ENCODE measurements around the gene IHH. TPM values are rescaled to one million over a fixed set of nuclear protein-coding genes. Genes with fewer than 3 reads are reported as not detected.

Gene IHH
- total RNA-seq, 1 donor from 2014 or later: 0.26 TPM

GRCh38 chr2:219020604-219021365, 39.9 kb downstream of the IHH start:
- no peak for DNase-seq (ENCODE audit: low spot score)

GRCh38 chr2:219019436-219019835, 41.3 kb downstream of the IHH start:
- DNase-seq (ENCODE audit: low spot score): no peak

- no peak for DNase-seq (ENCODE audit: low spot score)
Measured at GRCh38 chr2:219018726-219019125, 42.0 kb downstream of the IHH start.

GRCh38 chr2:219018286-219018685, 42.4 kb downstream of the IHH start:
- DNase-seq (ENCODE audit: low spot score): no peak

GRCh38 chr2:219017201-219017931, 43.4 kb downstream of the IHH start:
- DNase-seq (ENCODE audit: low spot score): no peak

GRCh38 chr2:219016721-219017120, 44.0 kb downstream of the IHH start:
- DNase-seq (ENCODE audit: low spot score): no peak

GRCh38 chr2:219010873-219011272, 49.8 kb downstream of the IHH start:
- no peak for DNase-seq (ENCODE audit: low spot score)

GRCh38 chr2:219010162-219010756, 50.5 kb downstream of the IHH start:
- no peak for DNase-seq (ENCODE audit: low spot score)

GRCh38 chr2:219009294-219009693, 51.4 kb downstream of the IHH start:
- DNase-seq (ENCODE audit: low spot score): no peak

Small RNAs within 50 kb of the gene (microRNA-seq; reads per million reads assigned to microRNA genes)
- gene MIR3131 (ENCODE audit: borderline number of aligned reads): not detected

Other genes with a start within 250 kb of the IHH start
- not detected for gene PRKAG3, start 229.1 kb downstream of the IHH start, total RNA-seq
- 0.90 TPM for gene WNT6, start 201.1 kb downstream of the IHH start, total RNA-seq
- not detected for gene WNT10A, start 180.1 kb downstream of the IHH start, total RNA-seq
- gene CDK5R2, start 101.3 kb downstream of the IHH start, total RNA-seq: not detected
- not detected for gene FEV, start 75.7 kb downstream of the IHH start, total RNA-seq
- not detected for gene CRYBA2, start 67.5 kb downstream of the IHH start, total RNA-seq
- not detected for gene CFAP65, start 19.4 kb downstream of the IHH start, total RNA-seq
- 13.8 TPM for gene NHEJ1, start 99.9 kb upstream of the IHH start, total RNA-seq
- 0.93 TPM for gene SLC23A3, start 109.1 kb upstream of the IHH start, total RNA-seq
- gene CNPPD1, start 116.0 kb upstream of the IHH start, total RNA-seq: 82.8 TPM
- 68.1 TPM for gene RETREG2, start 117.4 kb upstream of the IHH start, total RNA-seq
- 31.3 TPM for gene ZFAND2B, start 145.9 kb upstream of the IHH start, total RNA-seq
- 36.5 TPM for gene ABCB6, start 158.0 kb upstream of the IHH start, total RNA-seq
- gene ATG9A, start 168.7 kb upstream of the IHH start, total RNA-seq: 59.0 TPM
- 15.9 TPM for gene ANKZF1, start 168.9 kb upstream of the IHH start, total RNA-seq
- 13.5 TPM for gene GLB1L, start 184.5 kb upstream of the IHH start, total RNA-seq
- 16.1 TPM for gene STK16, start 184.6 kb upstream of the IHH start, total RNA-seq
- gene TUBA4B, start 192.3 kb upstream of the IHH start, total RNA-seq: not detected
- 21.7 TPM for gene TUBA4A, start 193.0 kb upstream of the IHH start, total RNA-seq
- 67.5 TPM for gene DNAJB2, start 218.4 kb upstream of the IHH start, total RNA-seq
- not detected for gene PTPRN, start 248.5 kb upstream of the IHH start, total RNA-seq